Stimulated activated CD8-positive, alpha-beta memory T cell treated with anti-CD3 and anti-CD28 coated beads, Interleukin-12 subunit alpha, Interleukin-12 subunit beta, amount 100 ng/mL, for 24 hours (primary cell): ENCODE data around the gene ABCC6.
"Not testable (repeated sequence)": the region's sequence is repeated elsewhere in the genome, so short reads cannot be mapped to it uniquely, and the experiment has no call there.

Experiments
- DNase-seq: peaks from one replicate; pipeline ENCODE4 v3.0.0-alpha.2; 2020; ENCODE audit errors: extremely low read depth

Gene ABCC6

GRCh38 chr16:16161319-16161718, 62.0 kb downstream of the ABCC6 start:
- no peak for DNase-seq

GRCh38 chr16:16159662-16160061, 63.6 kb downstream of the ABCC6 start:
- DNase-seq: no peak

GRCh38 chr16:16158741-16159374, 64.4 kb downstream of the ABCC6 start:
- DNase-seq: no peak

- DNase-seq: no peak
These were observed 65.1 kb downstream of the ABCC6 start for GRCh38 chr16:16158082-16158658.

- DNase-seq: no peak
These were observed 66.1 kb downstream of the ABCC6 start for GRCh38 chr16:16157166-16157565.

GRCh38 chr16:16155234-16155633, 68.1 kb downstream of the ABCC6 start:
- no peak for DNase-seq

GRCh38 chr16:16154281-16154951, 68.9 kb downstream of the ABCC6 start:
- no peak for DNase-seq

GRCh38 chr16:16153000-16153399, 70.3 kb downstream of the ABCC6 start:
- DNase-seq: not testable (repeated sequence)

- no peak for DNase-seq
These were observed 72.0 kb downstream of the ABCC6 start for GRCh38 chr16:16151315-16151714.

GRCh38 chr16:16150878-16151152, 72.5 kb downstream of the ABCC6 start:
- DNase-seq: no peak

- DNase-seq: no peak
These were observed 73.0 kb downstream of the ABCC6 start for GRCh38 chr16:16150117-16150877.

- no peak for DNase-seq
These were observed 73.6 kb downstream of the ABCC6 start for GRCh38 chr16:16149710-16150116.

GRCh38 chr16:16148755-16149154, 74.5 kb downstream of the ABCC6 start:
- no peak for DNase-seq

GRCh38 chr16:16148000-16148599, 75.2 kb downstream of the ABCC6 start:
- not testable (repeated sequence) for DNase-seq

GRCh38 chr16:16147316-16147999, 75.8 kb downstream of the ABCC6 start:
- no peak for DNase-seq

- no peak for DNase-seq
These were observed 76.6 kb downstream of the ABCC6 start for GRCh38 chr16:16146380-16147315.

GRCh38 chr16:16145286-16145685, 78.0 kb downstream of the ABCC6 start:
- no peak for DNase-seq

GRCh38 chr16:16144416-16144815, 78.9 kb downstream of the ABCC6 start:
- DNase-seq: no peak

GRCh38 chr16:16143931-16144330, 79.4 kb downstream of the ABCC6 start:
- DNase-seq: no peak

- DNase-seq: no peak
These were observed 80.1 kb downstream of the ABCC6 start for GRCh38 chr16:16143038-16143763.
